HG03103 (cell line): Measurements from ENCODE around the gene CCDC51.
A peak's percentile ranks its signal among the peaks of the same experiment; 100 is the strongest.
"Not testable (repeated sequence)": the region's sequence is repeated elsewhere in the genome, so short reads cannot be mapped to it uniquely, and the experiment has no call there.

Experiments used
- ATAC-seq: cut with Tn5 transposase; IDR thresholded peaks from one replicate; pipeline ENCODE4 v1.9.1; 2021; ENCODE audit warnings: low read depth; ENCODE audit not compliant: unreplicated experiment

Gene CCDC51

GRCh38 chr3:48466386-48467109, 26.6 kb upstream of the CCDC51 start:
- ATAC-seq: no peak

DNA sequence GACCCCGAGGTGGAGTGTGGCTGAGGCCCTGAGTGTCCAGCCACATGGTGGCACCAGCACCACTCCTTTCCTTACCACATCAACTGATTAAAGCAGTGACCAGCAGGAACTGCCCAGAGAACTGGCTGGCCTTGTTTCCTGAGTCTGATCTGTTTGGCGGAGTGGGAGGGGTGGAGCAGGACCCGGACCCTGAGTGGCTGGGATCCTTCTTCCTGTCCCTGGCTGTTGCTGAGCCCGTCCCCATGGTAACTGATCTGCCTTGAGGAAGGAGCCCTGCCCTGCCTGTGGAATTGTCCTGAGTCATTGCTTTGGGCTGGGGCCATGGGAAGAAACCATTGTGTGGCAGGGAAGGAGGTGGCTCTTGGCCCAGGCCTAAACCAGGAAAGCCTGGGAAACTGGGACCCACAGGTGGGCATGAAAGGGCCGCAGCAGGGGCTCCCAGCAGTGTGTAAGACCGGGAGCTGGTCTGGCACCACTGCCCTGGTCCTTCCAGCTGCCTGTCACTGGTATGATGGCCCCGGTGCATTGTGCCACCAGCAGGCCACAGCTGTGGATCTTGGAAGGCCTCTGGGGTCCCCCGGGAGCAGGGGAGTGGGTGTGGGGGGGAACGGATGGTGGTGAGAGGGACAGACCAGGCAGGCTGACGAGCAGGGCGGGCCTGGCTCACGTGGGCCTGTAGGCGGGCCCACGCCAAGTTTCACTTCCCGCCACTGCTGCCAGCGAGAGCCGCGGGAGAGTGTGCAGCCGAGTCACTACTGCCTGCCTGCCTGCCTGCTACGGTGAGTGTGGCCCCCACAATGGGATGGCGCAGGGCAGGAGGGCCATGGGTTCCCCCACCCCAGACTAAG, 25.8 kb upstream of the CCDC51 start:
- ATAC-seq: peak; percentile 69

GRCh38 chr3:48465237-48465530, 25.3 kb upstream of the CCDC51 start:
- ATAC-seq: no peak

DNA sequence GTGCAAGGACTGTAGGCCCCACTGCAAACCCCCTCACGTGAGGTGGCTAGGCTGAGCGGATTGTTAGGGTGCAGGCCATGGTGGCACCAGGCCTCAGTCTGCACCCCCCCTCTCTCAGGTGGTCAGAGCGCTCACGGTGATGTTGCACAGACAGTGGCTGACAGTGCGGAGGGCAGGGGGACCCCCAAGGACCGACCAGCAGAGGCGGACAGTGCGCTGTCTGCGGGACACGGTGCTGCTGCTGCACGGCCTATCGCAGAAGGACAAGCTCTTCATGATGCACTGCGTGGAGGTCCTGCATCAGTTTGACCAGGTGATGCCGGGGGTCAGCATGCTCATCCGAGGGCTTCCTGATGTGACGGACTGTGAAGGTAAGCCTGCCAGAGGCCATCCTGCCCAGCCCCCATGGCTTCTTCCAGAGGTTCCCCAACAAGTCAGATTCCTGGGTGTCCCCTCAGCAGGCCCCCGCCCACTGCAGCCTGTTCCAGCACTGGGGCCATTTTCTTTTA, 24.8 kb upstream of the CCDC51 start:
- no peak for ATAC-seq

- ATAC-seq: no peak
These were observed 23.8 kb upstream of the CCDC51 start for GRCh38 chr3:48463703-48464102.

- ATAC-seq: not testable (repeated sequence)
These were observed 21.8 kb upstream of the CCDC51 start for GRCh38 chr3:48461767-48462166.

DNA sequence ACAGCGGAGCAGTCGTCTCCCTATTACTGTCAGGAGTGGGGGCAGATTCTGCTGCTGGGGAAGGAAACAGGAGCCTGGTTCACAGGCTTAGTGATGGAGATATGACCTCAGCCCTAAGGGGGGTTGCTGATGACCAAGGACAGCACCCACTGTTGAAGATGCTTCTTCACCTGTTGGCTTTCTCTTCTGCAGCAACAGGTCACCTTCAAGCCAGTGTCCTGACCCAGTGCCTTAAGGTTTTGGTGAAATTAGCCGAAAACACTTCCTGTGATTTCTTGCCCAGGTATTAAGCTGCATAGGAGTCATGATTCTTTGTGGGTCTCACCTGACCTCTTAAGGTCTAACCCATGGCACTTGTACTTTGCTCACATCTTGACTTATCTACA, 20.6 kb upstream of the CCDC51 start:
- ATAC-seq: no peak

- no peak for ATAC-seq
These were observed 20.0 kb upstream of the CCDC51 start for GRCh38 chr3:48459773-48460516.

GRCh38 chr3:48459331-48459730, 19.4 kb upstream of the CCDC51 start:
- no peak for ATAC-seq

DNA sequence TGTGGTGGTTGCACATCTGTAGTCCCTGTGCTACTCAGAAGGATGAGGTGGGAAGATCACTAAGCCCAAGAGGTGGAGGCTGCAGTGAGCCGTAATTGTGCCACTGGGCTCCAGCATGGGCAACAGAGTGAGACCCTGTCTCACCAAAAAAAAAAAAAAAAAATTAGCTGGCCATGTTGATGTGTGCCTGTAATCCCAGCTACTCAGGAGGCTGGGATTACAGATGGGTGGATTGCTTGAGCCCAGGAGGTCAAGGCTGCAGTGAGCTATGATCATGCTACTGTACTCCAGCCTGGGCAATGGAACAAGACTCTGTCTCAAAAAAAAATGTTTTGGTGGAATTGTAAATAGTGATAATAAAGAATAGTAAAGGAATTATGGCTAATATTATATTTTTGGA, 16.5 kb upstream of the CCDC51 start:
- no peak for ATAC-seq

DNA sequence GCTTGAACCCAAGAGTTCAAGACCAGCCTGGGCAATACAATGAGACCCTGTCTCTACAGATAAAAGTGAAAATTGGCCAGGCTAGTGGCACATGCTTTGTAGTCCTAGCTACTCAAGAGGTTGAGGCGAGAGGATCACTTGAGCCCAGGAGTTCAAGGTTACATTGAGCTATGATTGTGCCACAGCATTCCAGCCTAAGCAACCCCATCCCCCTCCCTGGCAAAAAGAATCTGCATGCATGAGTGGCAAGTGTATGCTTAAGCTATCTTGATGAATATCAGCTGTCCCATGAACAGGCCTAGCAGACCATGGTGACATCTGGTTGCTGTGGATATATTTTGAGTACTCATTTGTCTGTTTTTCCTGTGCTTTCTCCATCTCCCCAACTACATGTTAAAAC, 11.4 kb upstream of the CCDC51 start:
- ATAC-seq: no peak

DNA sequence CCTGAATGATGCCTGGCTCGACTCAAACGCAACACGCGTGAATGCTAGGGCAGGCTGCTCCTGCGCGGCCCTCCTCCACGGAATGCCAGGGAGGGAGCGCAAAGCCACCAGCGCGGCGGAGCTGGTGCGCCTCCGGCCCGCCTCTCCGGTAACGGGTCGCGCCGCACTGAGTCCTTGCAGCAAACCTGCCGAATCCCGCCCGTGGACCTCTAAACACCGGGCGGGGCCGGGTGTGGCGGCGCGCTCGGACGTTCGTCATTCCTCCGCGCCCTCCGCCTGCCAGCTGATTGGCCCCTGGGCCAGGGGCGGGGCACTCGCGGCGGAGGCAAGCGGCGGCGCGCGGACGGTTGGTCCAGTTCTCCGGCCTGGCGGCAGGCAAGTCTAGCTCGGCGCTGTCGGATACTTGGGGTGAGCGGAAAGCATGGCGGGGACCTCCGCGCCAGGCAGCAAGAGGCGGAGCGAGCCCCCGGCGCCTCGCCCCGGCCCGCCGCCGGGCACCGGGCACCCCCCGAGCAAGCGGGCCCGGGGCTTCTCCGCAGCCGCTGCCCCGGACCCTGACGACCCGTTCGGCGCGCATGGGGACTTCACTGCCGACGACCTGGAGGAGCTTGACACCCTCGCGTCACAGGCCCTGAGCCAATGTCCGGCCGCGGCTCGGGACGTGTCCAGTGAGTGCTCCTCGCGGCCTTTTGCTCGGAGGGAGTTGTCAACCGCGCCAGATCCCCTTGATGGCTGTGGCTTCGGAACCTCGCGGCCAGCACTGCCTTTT, 6.7 kb upstream of the CCDC51 start, which contains the start of gene ATRIP:
Gene ATRIP, plus strand, starts transcription at position 313 of the 769 bp plus-strand sequence. Its CDS starts 109 bp downstream, at position 422.
- ATAC-seq: peak; percentile 75

- no peak for ATAC-seq
These were observed 6.1 kb upstream of the CCDC51 start for GRCh38 chr3:48446043-48446424.

DNA sequence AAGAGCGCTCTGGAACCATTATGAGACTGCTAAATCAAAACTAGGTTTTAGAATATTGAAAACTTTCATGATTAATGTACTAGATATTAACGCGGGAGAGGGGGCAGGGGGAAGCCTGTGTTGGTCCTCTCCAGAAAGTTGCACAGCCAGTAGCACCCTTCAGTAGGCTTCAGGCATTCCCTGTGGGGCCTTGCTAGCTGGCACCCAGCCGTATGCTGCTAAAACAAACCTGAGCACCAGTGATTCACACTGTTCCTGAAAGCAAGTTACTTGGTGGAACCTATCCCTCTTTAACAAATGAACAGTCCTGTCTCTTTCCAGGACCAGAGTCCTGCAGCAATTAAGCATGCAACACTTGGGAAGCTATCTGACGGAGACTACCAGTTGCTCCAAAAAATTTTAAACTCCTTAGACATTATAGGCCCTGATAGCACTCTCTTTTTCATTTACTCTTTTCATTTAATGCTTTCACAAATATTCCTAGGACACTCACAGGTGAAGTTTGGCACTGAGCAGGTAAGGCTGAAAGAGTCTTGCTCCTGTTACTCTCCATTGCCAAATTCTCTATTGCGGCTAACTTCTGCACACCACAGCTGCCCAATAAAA, 5.5 kb upstream of the CCDC51 start:
- no peak for ATAC-seq

GRCh38 chr3:48441940-48442339, 2.0 kb upstream of the CCDC51 start:
- ATAC-seq: no peak

DNA sequence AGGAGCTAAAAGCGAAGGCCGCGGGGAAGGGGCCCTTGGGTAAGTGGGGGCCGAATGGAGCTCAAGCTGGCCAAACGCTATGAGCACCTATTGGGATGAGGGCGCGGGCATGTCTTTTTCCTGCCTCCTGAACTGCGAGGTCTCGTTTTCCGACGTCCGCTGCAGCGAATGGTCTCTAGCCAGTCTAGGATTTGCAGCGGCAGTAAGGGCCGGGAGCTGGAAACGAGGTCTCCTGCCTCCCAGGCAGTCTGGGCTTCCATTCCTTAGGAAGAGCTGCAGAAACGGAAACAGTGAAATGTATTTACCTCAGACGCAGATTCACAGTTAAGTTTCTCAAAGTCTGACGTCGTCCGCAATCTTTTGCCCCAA, 655 bp upstream of the CCDC51 start:
- ATAC-seq: no peak

- no peak for ATAC-seq
These were observed 2.1 kb downstream of the CCDC51 start for GRCh38 chr3:48437812-48438211.

- no peak for ATAC-seq
These were observed 3.1 kb downstream of the CCDC51 start for GRCh38 chr3:48436855-48437254.

DNA sequence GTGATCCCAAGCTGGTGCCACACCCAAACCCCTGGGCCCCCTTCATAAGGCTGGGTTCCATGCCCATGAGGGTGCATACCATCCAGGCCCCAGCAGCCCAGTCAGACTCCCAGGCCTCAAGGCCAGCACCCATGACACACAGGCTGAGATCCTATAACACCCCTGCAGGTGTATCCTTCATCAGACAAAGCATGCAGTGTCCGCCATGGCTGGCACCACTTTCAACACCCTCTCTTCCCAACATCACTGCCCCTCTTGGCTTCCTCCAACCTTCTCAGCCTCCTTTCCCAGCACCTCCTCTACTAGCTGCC, 3.5 kb downstream of the CCDC51 start:
- ATAC-seq: no peak

- no peak for ATAC-seq
These were observed 4.0 kb downstream of the CCDC51 start for GRCh38 chr3:48435774-48436476.
